Peyer's patch (tissue), 4 donors: ENCODE data around the gene F11R.

Source experiments
- CTCF ChIP-seq, 6 experiments: fragments of 450-650 bp in 4 of 6; fragments of 200-600 bp in 2 of 6; sonication (generic) in 1 of 6; IDR thresholded peaks; one replicate each; pipeline ENCODE4 v1.5.1; 2017 to 2019; ENCODE audit warnings: antibody characterized with exemption in 6 of 6, mild to moderate bottlenecking in 3 of 6, moderate library complexity in 1 of 6
- POLR2A ChIP-seq, 2 donors: fragments of 450-650 bp; IDR thresholded peaks; one replicate each; pipeline ENCODE4 v1.5.1; 2017; ENCODE audit warnings: antibody characterized with exemption in 2 of 2, mild to moderate bottlenecking in 2 of 2, moderate library complexity in 2 of 2

GRCh38 chr1:161033751-161034150 lies 12.8 kb upstream of the F11R start:
- TF ChIP-seq CTCF (IDR thresholded peaks at IDR 0.05) (no peak), POLR2A (IDR thresholded peaks at IDR 0.05) (no peak)
